Ishikawa (cell line): ENCODE results near the gene BIRC7.

Experiments
- CEBPB ChIP-seq: IDR thresholded peaks from 2 replicates; pipeline ENCODE4 v1.6.1; 2012
- CREB1 ChIP-seq: IDR thresholded peaks from 2 replicates; pipeline ENCODE4 v1.6.1; 2012; ENCODE audit warnings: low read depth
- EGR1 ChIP-seq: IDR thresholded peaks from 2 replicates; pipeline ENCODE4 v1.6.1; 2012
- EP300 ChIP-seq: IDR thresholded peaks from 2 replicates; pipeline ENCODE4 v1.6.1; 2012; ENCODE audit warnings: borderline replicate concordance
- FOXM1 ChIP-seq: IDR thresholded peaks from 2 replicates; pipeline ENCODE4 v1.6.1; 2012; ENCODE audit warnings: low read depth, borderline replicate concordance
- MAX ChIP-seq: IDR thresholded peaks from 2 replicates; pipeline ENCODE4 v1.6.1; 2012
- NFIC ChIP-seq: IDR thresholded peaks from 2 replicates; pipeline ENCODE4 v1.6.1; 2012
- RAD21 ChIP-seq: IDR thresholded peaks from 2 replicates; pipeline ENCODE4 v1.6.1; 2012; ENCODE audit warnings: low read depth
- TAF1 ChIP-seq: IDR thresholded peaks from 2 replicates; pipeline ENCODE4 v1.6.1; 2012; ENCODE audit warnings: low read depth, mild to moderate bottlenecking
- TCF12 ChIP-seq: IDR thresholded peaks from 2 replicates; pipeline ENCODE4 v1.6.1; 2012; ENCODE audit warnings: low read depth
- TEAD4 ChIP-seq: IDR thresholded peaks from 2 replicates; pipeline ENCODE4 v1.6.1; 2012
- USF1 ChIP-seq: IDR thresholded peaks from 2 replicates; pipeline ENCODE4 v1.6.1; 2012
- YY1 ChIP-seq: IDR thresholded peaks from 2 replicates; pipeline ENCODE4 v1.6.1; 2012; ENCODE audit warnings: low read depth
- ZBTB7A ChIP-seq: IDR thresholded peaks from 2 replicates; pipeline ENCODE4 v1.6.1; 2012; ENCODE audit warnings: low read depth
- TF ChIP-seq, protein P1 (sequence below): IDR thresholded peaks from 2 replicates; pipeline ENCODE4 v1.6.1; 2012; ENCODE audit warnings: low read depth, mild to moderate bottlenecking

Gene BIRC7

GRCh38 chr20:63198606-63199005, 37.1 kb upstream of the BIRC7 start:
- no peak for TF ChIP-seq TEAD4
- no peak for TF ChIP-seq TAF1
- no peak for TF ChIP-seq CEBPB
- no peak for TF ChIP-seq EGR1
- TF ChIP-seq TCF12 = no peak
- TF ChIP-seq FOXM1 = no peak
- TF ChIP-seq, protein P1, sequence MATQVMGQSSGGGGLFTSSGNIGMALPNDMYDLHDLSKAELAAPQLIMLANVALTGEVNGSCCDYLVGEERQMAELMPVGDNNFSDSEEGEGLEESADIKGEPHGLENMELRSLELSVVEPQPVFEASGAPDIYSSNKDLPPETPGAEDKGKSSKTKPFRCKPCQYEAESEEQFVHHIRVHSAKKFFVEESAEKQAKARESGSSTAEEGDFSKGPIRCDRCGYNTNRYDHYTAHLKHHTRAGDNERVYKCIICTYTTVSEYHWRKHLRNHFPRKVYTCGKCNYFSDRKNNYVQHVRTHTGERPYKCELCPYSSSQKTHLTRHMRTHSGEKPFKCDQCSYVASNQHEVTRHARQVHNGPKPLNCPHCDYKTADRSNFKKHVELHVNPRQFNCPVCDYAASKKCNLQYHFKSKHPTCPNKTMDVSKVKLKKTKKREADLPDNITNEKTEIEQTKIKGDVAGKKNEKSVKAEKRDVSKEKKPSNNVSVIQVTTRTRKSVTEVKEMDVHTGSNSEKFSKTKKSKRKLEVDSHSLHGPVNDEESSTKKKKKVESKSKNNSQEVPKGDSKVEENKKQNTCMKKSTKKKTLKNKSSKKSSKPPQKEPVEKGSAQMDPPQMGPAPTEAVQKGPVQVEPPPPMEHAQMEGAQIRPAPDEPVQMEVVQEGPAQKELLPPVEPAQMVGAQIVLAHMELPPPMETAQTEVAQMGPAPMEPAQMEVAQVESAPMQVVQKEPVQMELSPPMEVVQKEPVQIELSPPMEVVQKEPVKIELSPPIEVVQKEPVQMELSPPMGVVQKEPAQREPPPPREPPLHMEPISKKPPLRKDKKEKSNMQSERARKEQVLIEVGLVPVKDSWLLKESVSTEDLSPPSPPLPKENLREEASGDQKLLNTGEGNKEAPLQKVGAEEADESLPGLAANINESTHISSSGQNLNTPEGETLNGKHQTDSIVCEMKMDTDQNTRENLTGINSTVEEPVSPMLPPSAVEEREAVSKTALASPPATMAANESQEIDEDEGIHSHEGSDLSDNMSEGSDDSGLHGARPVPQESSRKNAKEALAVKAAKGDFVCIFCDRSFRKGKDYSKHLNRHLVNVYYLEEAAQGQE = no peak
- no peak for TF ChIP-seq NFIC
- TF ChIP-seq RAD21 = no peak
- TF ChIP-seq ZBTB7A = no peak
- TF ChIP-seq MAX = no peak
- no peak for TF ChIP-seq USF1

DNA sequence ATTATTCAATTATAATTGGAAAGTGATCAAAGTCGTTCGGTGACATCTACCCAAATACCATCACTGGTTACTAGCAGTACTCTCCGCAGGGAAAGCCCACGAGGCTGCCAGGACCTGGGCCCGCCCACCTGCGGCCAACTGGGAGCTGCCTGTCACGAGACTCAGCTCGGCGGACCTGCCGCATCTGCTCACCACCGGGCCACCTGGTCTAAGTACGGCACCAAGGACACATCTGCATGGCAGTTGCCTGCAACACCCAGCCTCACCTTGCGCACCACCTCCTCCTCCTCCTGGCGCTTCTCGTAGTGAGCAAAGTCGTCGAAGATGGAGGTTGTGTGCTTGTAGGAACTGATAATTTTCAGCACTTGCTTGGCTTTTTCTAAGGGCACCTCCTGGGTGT, 33.7 kb upstream of the BIRC7 start:
- TF ChIP-seq EP300 = no peak
- no peak for TF ChIP-seq CREB1
- TF ChIP-seq, protein P1 = no peak
- no peak for TF ChIP-seq CEBPB
- TF ChIP-seq USF1 = no peak
- TF ChIP-seq YY1 = no peak
- TF ChIP-seq EGR1 = no peak
- no peak for TF ChIP-seq NFIC
- TF ChIP-seq FOXM1 = no peak
- TF ChIP-seq TEAD4 = no peak
- no peak for TF ChIP-seq ZBTB7A
- no peak for TF ChIP-seq TAF1
- no peak for TF ChIP-seq RAD21
- TF ChIP-seq MAX = no peak
- TF ChIP-seq TCF12 = no peak

GRCh38 chr20:63202811-63203526, 32.7 kb upstream of the BIRC7 start:
- TF ChIP-seq, protein P1 = no peak
- TF ChIP-seq NFIC (no peak), MAX (no peak), FOXM1 (no peak), EGR1 (no peak)

- TF ChIP-seq RAD21 (no peak), MAX (no peak), FOXM1 (no peak)
- TF ChIP-seq, protein P1 = no peak
Measured at GRCh38 chr20:63204362-63204761, 31.3 kb upstream of the BIRC7 start.
